GM13977 (cell line): ENCODE results near the gene SLC8A1.

Experiments used
- DNase-seq: peaks from one replicate; pipeline ENCODE4 v3.0.0; 2012; ENCODE audit warnings: low spot score
- CTCF ChIP-seq: IDR thresholded peaks from 2 replicates; pipeline ENCODE4 v1.5.1; 2012; ENCODE audit warnings: mild to moderate bottlenecking, control low read depth; ENCODE audit not compliant: insufficient read depth; ENCODE audit errors: extremely low read depth, missing control alignments
- in situ Hi-C: fragments of 300-500 bp; cut with MboI; formaldehyde crosslinking; loops from one replicate; pipeline ENCODE4 v1.12.0; 2022; ENCODE audit warnings: low sequenced_read_pairs, low pct_unique_long_range_greater_than_20kb, mixed read lengths, inconsistent platforms; ENCODE audit not compliant: unreplicated experiment

The SLC8A1 gene

GRCh38 chr2:40394031-40394430 is 57.9 kb downstream of the SLC8A1 start:
- DNase-seq: no peak
- in situ Hi-C loops: no loop called here
- TF ChIP-seq CTCF: no peak

GRCh38 chr2:40388161-40388560 is 63.7 kb downstream of the SLC8A1 start:
- in situ Hi-C loops: no loop called here
- TF ChIP-seq CTCF: no peak
- DNase-seq: no peak

GRCh38 chr2:40386177-40386576 is 65.7 kb downstream of the SLC8A1 start:
- in situ Hi-C loops: no loop called here
- TF ChIP-seq CTCF: no peak
- DNase-seq: no peak

- in situ Hi-C loops: no loop called here
- no peak for DNase-seq
- no peak for TF ChIP-seq CTCF
Observed at GRCh38 chr2:40384714-40385113, 67.2 kb downstream of the SLC8A1 start.

- TF ChIP-seq CTCF: no peak
- DNase-seq: no peak
- in situ Hi-C loops: no loop called here
Observed at GRCh38 chr2:40384233-40384632, 67.7 kb downstream of the SLC8A1 start.

- no peak for DNase-seq
- in situ Hi-C loops: no loop called here
- TF ChIP-seq CTCF: no peak
Observed at GRCh38 chr2:40380721-40381120, 71.2 kb downstream of the SLC8A1 start.

GRCh38 chr2:40380041-40380440 is 71.8 kb downstream of the SLC8A1 start:
- DNase-seq: no peak
- in situ Hi-C loops: no loop called here
- no peak for TF ChIP-seq CTCF
